HG03565 (cell line): ENCODE measurements around the gene DMRTC1B.
"Not testable (repeated sequence)": the region's sequence is repeated elsewhere in the genome, so short reads cannot be mapped to it uniquely, and the experiment has no call there.

Source experiments
- ATAC-seq: cut with Tn5 transposase; IDR thresholded peaks from one replicate; pipeline ENCODE4 v1.9.1; 2021; ENCODE audit warnings: mild to moderate bottlenecking, moderate library complexity; ENCODE audit not compliant: unreplicated experiment

The DMRTC1B gene, protein sequence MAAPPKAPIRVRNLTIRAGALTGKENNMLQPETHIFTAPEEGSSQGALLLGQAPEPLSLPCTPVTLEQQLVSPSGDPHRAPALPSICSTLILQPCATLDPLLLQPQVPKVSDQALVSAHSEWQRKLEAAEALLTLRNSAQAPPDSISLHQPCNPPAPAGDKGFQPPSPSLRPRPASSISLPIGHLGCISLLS

GRCh38 chrX:72776653-72777466, at the start of gene DMRTC1B:
Gene DMRTC1B, plus strand, starts transcription at chrX:72776890. Its CDS starts 68,246 bp downstream, at chrX:72845136.
- ATAC-seq, result peak; percentile 77

GRCh38 chrX:72727846-72728245, 48.8 kb upstream of the DMRTC1B start:
- ATAC-seq, result no peak

DNA sequence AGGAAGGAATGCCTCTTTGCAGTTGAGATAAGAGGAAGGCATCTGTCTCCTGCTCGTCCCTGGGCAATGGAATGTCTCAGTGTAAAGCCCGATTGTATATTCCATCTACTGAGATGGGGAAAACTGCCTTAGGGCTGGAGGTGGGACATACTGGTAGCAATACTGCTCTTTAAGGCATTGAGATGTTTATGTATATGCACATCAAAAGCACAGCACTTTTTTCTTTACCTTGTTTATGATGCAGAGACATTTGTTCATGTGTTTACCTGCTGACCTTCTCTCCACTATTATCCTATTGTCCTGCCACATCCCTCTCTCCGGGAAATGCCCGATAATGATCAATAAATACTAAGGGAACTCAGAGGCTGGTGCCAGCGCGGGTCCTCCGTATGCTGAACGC, 43.1 kb upstream of the DMRTC1B start:
- not testable (repeated sequence) for ATAC-seq

- no peak for ATAC-seq
Measured at GRCh38 chrX:72735561-72735960, 41.1 kb upstream of the DMRTC1B start.

DNA sequence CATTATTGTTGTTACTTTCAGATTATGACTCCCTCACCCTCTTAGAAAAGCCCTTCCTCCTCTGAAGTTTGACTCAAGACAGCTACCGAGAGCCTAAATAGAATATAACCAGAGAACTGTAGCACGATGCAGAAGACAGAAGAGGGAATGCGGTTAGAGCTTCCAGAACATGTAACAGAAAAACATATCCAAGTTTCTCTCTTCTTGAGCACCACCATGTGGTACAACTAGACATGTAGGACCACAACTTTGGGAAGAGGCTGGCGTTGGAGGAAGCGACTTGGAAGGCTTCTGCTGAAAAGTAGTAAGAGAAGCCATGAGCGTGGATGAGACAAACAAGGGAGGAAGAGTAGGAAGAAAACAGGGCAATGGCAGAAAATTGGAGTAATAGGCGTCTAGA, 31.1 kb upstream of the DMRTC1B start:
- not testable (repeated sequence) for ATAC-seq

DNA sequence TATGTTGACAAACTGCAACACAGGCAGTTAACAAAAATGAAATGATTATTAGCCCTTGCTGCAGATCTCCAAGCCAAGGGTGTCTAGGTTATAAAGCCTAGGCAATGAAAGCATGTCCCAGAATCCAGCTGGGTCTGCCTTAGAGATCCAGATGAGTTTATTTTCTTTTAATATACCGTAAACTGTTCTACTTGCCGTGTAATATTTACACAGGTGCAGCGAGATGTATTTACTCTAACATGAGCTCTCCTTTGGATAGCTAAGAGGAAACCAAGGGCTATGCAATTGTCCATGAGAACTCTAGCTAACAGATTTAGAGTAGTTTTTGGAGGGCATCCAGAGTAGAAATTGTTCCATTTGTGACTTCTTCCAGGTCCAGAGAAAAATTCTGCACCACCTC, 28.1 kb upstream of the DMRTC1B start:
- not testable (repeated sequence) for ATAC-seq

DNA sequence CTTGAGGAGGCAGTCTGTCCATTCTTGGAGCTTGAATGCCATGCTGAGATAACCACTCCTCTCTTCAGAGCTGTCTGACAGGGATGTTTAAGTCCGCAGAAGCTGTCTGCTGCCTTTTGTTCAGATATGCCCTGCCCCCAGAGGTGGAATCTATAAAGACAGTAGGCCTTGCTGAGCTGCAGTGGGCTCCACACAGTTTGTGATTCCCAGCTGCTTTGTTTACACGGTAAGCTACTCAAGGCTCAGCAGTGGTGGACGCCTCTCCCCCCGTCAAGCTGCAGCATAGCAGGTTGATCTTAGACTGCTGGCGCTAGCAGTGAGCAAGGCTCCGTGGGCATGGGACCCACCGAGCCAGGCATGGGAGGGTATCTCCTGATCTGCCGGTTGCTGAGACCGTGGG, 16.2 kb upstream of the DMRTC1B start:
- not testable (repeated sequence) for ATAC-seq

DNA sequence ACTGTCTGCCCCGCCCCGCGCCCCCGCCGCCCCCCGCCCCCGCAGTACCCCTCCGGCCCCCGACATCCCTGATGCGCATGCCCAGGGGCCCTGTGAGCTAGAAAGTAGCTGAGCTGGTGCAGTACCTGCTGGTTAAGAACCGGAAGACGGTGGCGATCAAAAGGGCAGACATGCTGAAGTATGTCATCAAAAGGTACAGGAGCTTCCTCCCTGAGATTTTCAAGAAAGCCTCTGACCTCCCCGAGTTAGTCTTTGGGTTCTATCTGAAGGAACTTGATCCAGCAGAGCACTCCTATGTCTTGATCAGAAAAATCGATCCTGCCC, 739 bp downstream of the DMRTC1B start:
- peak; percentile 81 for ATAC-seq

DNA sequence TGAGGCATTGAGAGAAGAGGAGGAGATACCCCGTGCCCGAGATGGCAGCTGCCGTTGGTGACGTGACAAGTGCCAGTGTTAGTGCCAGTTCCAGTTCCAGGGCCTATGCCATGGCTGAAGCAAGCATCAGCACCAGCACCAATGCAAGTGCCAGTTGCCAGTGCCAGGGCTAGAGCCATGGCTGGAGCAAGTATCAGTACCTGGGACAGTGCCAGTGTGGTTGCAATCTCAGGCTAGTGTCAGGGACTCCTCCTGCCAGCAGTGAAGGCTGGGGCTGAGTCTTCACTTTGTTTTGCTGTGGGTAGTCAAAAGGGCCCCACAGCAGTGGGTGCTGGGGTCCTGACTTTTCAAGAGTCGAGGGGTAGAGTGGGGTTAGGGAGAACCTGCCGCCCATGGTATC, 1.5 kb downstream of the DMRTC1B start:
- ATAC-seq, result not testable (repeated sequence)

- ATAC-seq, result not testable (repeated sequence)
Measured at GRCh38 chrX:72782560-72782959, 5.9 kb downstream of the DMRTC1B start, which contains the start of gene FAM236B. Gene FAM236B, minus strand, starts transcription at chrX:72782660. Its CDS starts 100 bp downstream, at chrX:72782560.

DNA sequence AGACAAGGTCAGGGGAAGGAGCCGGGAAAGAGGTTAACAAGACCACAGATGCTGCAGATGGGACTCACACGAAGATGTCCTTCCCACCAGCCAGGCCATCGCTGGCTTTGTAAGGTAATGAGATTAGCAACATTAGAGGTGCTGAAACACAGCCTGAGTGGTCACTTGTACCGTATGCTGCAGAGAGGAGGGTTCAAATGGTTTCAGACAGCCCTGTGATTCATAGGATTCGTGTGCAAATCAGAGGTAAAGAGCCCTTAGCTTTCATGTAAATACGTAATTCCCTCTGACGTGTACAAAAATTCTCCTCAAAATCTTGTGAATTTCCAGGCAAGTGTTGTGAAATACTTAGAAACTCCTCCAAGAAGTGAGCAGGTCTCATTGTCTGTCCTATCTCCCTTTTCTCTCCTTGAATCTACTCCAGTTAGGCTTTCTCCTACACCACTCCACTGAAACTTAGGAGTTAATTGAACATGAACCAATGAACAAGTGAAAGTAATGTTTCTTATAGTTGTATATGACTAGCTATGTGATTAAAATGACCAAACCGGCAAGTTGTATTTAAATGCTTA, 6.8 kb downstream of the DMRTC1B start:
- ATAC-seq, result not testable (repeated sequence)

GRCh38 chrX:72783964-72784363, 7.3 kb downstream of the DMRTC1B start:
- ATAC-seq, result not testable (repeated sequence)

DNA sequence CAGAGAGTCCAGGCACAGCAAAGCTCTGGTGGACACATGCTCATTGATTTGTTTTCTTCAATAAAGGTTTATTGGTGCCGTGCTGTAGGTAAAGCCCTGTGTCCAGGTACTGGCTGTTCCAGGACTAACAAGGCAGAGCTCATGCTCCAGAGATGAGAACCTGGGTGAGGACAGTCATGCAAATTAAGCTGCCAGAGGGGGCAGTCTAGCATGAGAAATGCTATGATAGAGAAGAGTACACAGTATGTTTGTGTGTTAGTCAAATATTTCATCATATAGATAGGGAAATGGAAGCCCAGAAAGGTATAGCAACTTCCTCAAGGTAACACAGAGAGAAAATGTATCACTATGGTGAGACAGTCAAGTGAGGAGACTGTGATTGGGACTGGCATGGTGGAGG, 11.5 kb downstream of the DMRTC1B start:
- not testable (repeated sequence) for ATAC-seq

DNA sequence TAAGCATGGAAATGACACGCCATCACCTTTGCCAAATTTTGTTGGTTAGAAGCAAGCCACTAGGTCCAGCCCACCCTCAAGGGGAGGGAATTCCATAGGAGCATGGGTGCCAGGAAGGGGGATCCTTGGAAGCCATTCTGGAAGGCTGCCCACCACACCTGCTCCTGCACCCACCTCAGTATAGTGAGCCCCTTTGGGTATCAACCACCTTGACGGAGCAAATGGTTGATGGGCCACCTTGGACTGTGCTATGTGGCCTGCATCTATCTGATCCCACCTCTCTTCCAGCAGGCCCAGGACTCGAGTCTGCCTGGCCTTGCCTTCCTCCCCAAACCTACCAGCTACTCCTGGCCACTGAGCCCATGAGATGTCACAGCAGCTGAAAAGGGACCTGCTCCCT, 13.7 kb downstream of the DMRTC1B start:
- ATAC-seq, result not testable (repeated sequence)

DNA sequence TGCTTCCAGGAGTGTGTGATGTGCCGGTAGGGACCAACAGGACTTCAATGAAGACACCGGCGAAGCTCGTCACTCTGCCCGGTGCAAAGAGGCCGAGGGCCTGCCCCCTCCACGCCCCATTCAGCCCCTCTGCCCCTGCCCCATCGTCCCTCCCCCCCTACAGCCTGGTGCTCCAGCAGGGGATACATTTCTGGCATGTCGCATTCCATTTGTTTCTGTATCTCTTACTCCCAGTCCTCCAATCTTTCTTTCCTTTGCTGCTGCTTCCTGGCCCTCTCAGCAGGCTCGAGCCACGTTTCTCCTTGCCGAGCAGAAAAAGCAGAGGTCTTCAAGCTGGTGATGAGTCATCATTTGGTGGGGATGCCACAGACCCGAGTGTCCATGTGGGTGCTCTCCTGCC, 31.4 kb downstream of the DMRTC1B start, which contains the start of gene FAM236D:
TSS of gene FAM236D (minus strand) at position 101 of the 400 bp plus-strand sequence. CDS start at position 1, 100 bp downstream.
- not testable (repeated sequence) for ATAC-seq

DNA sequence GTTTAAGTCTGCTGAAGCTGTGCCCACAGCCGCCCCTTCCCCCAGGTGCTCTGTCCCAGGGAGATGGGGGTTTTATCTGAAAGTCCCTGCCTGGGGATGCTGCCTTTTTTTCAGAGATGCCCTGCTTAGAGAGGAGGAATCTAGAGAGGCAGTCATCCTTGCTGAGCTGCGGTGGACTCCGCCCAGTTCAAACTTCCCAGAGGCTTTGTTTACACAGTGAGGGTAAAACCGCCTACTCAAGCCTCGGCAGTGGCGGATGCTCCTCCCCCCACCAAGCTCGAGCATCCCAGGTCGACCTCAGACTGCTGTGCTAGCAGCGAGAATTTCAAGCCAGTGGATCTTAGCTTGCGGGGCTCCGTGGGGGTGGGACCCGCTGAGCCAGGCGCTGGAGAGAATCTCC, 54.0 kb downstream of the DMRTC1B start:
- ATAC-seq, result not testable (repeated sequence)

DNA sequence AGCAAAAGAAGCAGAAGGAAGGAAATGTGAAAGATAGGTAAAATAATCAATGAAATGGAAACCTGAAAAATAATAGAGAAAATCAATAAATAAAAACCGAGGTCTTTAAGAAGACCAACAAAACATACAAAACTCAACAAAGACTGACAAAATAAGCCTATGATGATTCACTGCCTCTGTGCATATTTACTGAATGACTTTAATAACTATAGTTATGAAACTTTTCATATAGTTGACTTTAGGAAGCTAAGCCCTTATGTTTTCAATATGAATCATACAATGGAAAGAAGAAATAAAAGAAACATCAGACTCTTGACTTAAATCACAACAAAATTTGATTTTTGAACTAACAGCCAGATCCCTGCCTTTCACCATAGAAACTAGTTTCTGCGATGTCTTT, 60.8 kb downstream of the DMRTC1B start:
- not testable (repeated sequence) for ATAC-seq

- ATAC-seq, result not testable (repeated sequence)
Measured at GRCh38 chrX:72882898-72883297, 106.2 kb downstream of the DMRTC1B start.

DNA sequence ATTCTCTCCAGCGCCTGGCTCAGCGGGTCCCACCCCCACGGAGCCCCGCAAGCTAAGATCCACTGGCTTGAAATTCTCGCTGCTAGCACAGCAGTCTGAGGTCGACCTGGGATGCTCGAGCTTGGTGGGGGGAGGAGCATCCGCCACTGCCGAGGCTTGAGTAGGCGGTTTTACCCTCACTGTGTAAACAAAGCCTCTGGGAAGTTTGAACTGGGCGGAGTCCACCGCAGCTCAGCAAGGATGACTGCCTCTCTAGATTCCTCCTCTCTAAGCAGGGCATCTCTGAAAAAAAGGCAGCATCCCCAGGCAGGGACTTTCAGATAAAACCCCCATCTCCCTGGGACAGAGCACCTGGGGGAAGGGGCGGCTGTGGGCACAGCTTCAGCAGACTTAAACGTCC, 113.0 kb downstream of the DMRTC1B start:
- not testable (repeated sequence) for ATAC-seq
